Bronchial epithelial cell (primary cell): ENCODE results near the gene EEF2K. TPM values are rescaled to one million over a fixed set of nuclear protein-coding genes. Genes with fewer than 3 reads are reported as not detected.
"Not testable (repeated sequence)": the region's sequence is repeated elsewhere in the genome, so short reads cannot be mapped to it uniquely, and the experiment has no call there.

ENCODE experiments used
- DNase-seq: peaks from one replicate; pipeline ENCODE4 v3.0.0-alpha.2; 2010; ENCODE audit warnings: low read depth
- FAIRE-seq: peaks from 2 replicates; lab custom pipeline; 2011; peaks lifted over from hg19 to GRCh38; lab: Jason Lieb, UNC
- H3K27me3 ChIP-seq: 2 replicates; pipeline ENCODE4 v1.5.1; 2011; ENCODE audit warnings: low read length; ENCODE audit not compliant: control insufficient read depth, insufficient read depth
- H3K36me3 ChIP-seq: 2 replicates; pipeline ENCODE4 v1.5.1; 2011; ENCODE audit warnings: low read length; ENCODE audit not compliant: control insufficient read depth, insufficient read depth
- H3K4me3 ChIP-seq: 2 replicates; pipeline ENCODE4 v1.5.1; 2011; ENCODE audit warnings: mild to moderate bottlenecking, low read depth, low read length, control low read depth
- CTCF ChIP-seq: IDR thresholded peaks from 2 replicates; pipeline ENCODE4 v1.5.1; 2011; ENCODE audit warnings: mild to moderate bottlenecking, moderate library complexity, low read length, control low read depth, inconsistent platforms; ENCODE audit not compliant: insufficient read depth, severe bottlenecking
- total RNA-seq: library from RNA; depleted of rRNA; stranded (reverse); fragments of >200 nt; gene quantifications from 2 replicates; pipeline ENCODE4 v1.2.1, GENCODE V29; 2014

The EEF2K gene
- total RNA-seq, 1 donor from 2014 or later = 6.3 TPM

- H3K36me3 ChIP-seq = no peaks in the 10 kb centered on the region
- H3K4me3 ChIP-seq = peak overlapping the region; percentile 37
- peak; percentile 81 for DNase-seq
- TF ChIP-seq CTCF = peak; percentile 87
- no peaks in the 10 kb centered on the region for H3K27me3 ChIP-seq
- FAIRE-seq = no peak
Observed at GRCh38 chr16:22195695-22196558, 10.2 kb upstream of the EEF2K start.

GRCh38 chr16:22196559-22197168 is 9.4 kb upstream of the EEF2K start:
- not testable (repeated sequence) for H3K4me3 ChIP-seq, DNase-seq, H3K27me3 ChIP-seq, FAIRE-seq, H3K36me3 ChIP-seq

- no peak for TF ChIP-seq CTCF
- no peaks in the 10 kb centered on the region for H3K27me3 ChIP-seq
- FAIRE-seq (no peak), DNase-seq (no peak)
- H3K4me3 ChIP-seq = no peak overlapping the region
- no peaks in the 10 kb centered on the region for H3K36me3 ChIP-seq
Observed at GRCh38 chr16:22198547-22199293, 7.4 kb upstream of the EEF2K start.

GRCh38 chr16:22202261-22202637 is 3.8 kb upstream of the EEF2K start:
- Histone ChIP-seq H3K4me3 (no peak overlapping the region), H3K27me3 (no peaks in the 10 kb centered on the region), H3K36me3 (no peaks in the 10 kb centered on the region)
- no peak for FAIRE-seq
- DNase-seq = no peak
- TF ChIP-seq CTCF = no peak

- DNase-seq (no peak), FAIRE-seq (no peak)
- Histone ChIP-seq H3K4me3 (no peak overlapping the region), H3K27me3 (no peaks in the 10 kb centered on the region), H3K36me3 (no peaks in the 10 kb centered on the region)
- no peak for TF ChIP-seq CTCF
Observed at GRCh38 chr16:22203091-22203490, 3.0 kb upstream of the EEF2K start.

- FAIRE-seq = no peak
- DNase-seq = no peak
- H3K4me3 ChIP-seq = no peak overlapping the region
- TF ChIP-seq CTCF = no peak
- H3K36me3 ChIP-seq = no peaks in the 10 kb centered on the region
- no peaks in the 10 kb centered on the region for H3K27me3 ChIP-seq
Observed at GRCh38 chr16:22204091-22204655, 1.9 kb upstream of the EEF2K start.
